ENCODE measurements around the gene RUSC1. TPM values are rescaled to one million over a fixed set of nuclear protein-coding genes. Genes with fewer than 3 reads are reported as not detected.

The RUSC1 gene
- total and polyA plus RNA-seq, 7 donors: 6.5 to 21.6 (median 10.3) TPM

GRCh38 chr1:155321639-155322503, 1.2 kb downstream of the RUSC1 start:
- WGBS, 3 donors: 33 to 36% (median 34%) methylated on average over 27 of the region's 27 CpGs
- TF ChIP-seq CTCF (IDR thresholded peaks at IDR 0.05): no peak
- H3K9me3 ChIP-seq: no peaks in the 10 kb centered on the region
- H3K27ac ChIP-seq: peak overlapping the region; percentile 82
- DNase-seq (no peak), ATAC-seq (no peak)
- H3K27me3 ChIP-seq (ENCODE audit: insufficient read depth in 3 of 3, low read length in 2 of 3): no peaks in the 10 kb centered on the region
- peaks cover 24% of the 10 kb centered on the region for H3K4me1 ChIP-seq
- H3K36me3 ChIP-seq (ENCODE audit: insufficient read depth in 1 of 2, low read depth in 1 of 2): peaks cover 0 to 28% of the 10 kb centered on the region in 2 donors
- peak overlapping the region; percentile 96 for H3K4me3 ChIP-seq
- intact Hi-C loops (cut with DNase I): loop anchor here (2.0 to 10.0 kb wide), 5 partner anchors 45 to 273 kb away; partner anchors contain the start of gene HCN3 (in 2 of the 2)

GRCh38 chr1:155322571-155322952, 1.9 kb downstream of the RUSC1 start:
- DNase-seq (peak in 1 of 2 donors; percentile 62), ATAC-seq (no peak)
- peak overlapping the region; percentile 96 for H3K4me3 ChIP-seq
- H3K27me3 ChIP-seq (ENCODE audit: insufficient read depth in 3 of 3, low read length in 2 of 3): no peaks in the 10 kb centered on the region
- H3K4me1 ChIP-seq: peaks cover 24% of the 10 kb centered on the region
- intact Hi-C loops (cut with DNase I): loop anchor here (2.0 to 10.0 kb wide), 5 partner anchors 45 to 272 kb away; partner anchors contain the start of gene HCN3 (in 2 of the 2)
- 3 to 7% (median 6%) methylated on average over 22 to 28 of the region's 28 CpGs for WGBS, 3 donors
- H3K27ac ChIP-seq: peak overlapping the region; percentile 82
- TF ChIP-seq CTCF (IDR thresholded peaks at IDR 0.05): no peak
- H3K9me3 ChIP-seq: no peaks in the 10 kb centered on the region
- H3K36me3 ChIP-seq (ENCODE audit: insufficient read depth in 1 of 2, low read depth in 1 of 2): peaks cover 0 to 30% of the 10 kb centered on the region in 2 donors

- peaks cover 0 to 26% of the 10 kb centered on the region in 2 donors for H3K36me3 ChIP-seq (ENCODE audit: insufficient read depth in 1 of 2, low read depth in 1 of 2)
- H3K9me3 ChIP-seq: no peaks in the 10 kb centered on the region
- intact Hi-C loops (cut with DNase I): loop anchor here (2.0 to 10.0 kb wide), 5 partner anchors 46 to 272 kb away; partner anchors contain the start of gene HCN3 (in 2 of the 2)
- H3K27me3 ChIP-seq (ENCODE audit: insufficient read depth in 3 of 3, low read length in 2 of 3): no peaks in the 10 kb centered on the region
- H3K4me1 ChIP-seq: peaks cover 24% of the 10 kb centered on the region
- DNase-seq (peak; percentile 91 to 95), ATAC-seq (peak; percentile 68 to 76 (median 71))
- H3K4me3 ChIP-seq: peak overlapping the region; percentile 96
- 0 to 2% (median 1%) methylated on average over 39 to 58 of the region's 58 CpGs for WGBS, 3 donors
- TF ChIP-seq CTCF (IDR thresholded peaks at IDR 0.05): peak; percentile 92
- peak overlapping the region; percentile 82 for H3K27ac ChIP-seq
These were observed 2.4 kb downstream of the RUSC1 start for GRCh38 chr1:155322953-155323728.

GRCh38 chr1:155323729-155324036, 3.0 kb downstream of the RUSC1 start:
- H3K9me3 ChIP-seq: no peaks in the 10 kb centered on the region
- DNase-seq: peak; percentile 85 to 91
- WGBS, 3 donors: 0% methylated on average over 19 to 29 of the region's 29 CpGs
- peak; percentile 47 to 58 (median 56) for ATAC-seq
- H3K27me3 ChIP-seq (ENCODE audit: insufficient read depth in 3 of 3, low read length in 2 of 3): no peaks in the 10 kb centered on the region
- intact Hi-C loops (cut with DNase I): loop anchor here (2.0 to 10.0 kb wide), 5 partner anchors 46 to 271 kb away; partner anchors contain the start of gene HCN3 (in 2 of the 2)
- H3K4me3 ChIP-seq: peak overlapping the region; percentile 96
- H3K36me3 ChIP-seq (ENCODE audit: insufficient read depth in 1 of 2, low read depth in 1 of 2): peaks cover 0 to 26% of the 10 kb centered on the region in 2 donors
- H3K4me1 ChIP-seq: peaks cover 24% of the 10 kb centered on the region
- no peak for TF ChIP-seq CTCF (IDR thresholded peaks at IDR 0.05)
- peak overlapping the region; percentile 82 for H3K27ac ChIP-seq
